Non-pigmented ciliary epithelial cell (primary cell): ENCODE results near the gene PYDC1.
"Not testable (repeated sequence)": the region's sequence is repeated elsewhere in the genome, so short reads cannot be mapped to it uniquely, and the experiment has no call there.

Source experiments
- DNase-seq: peaks from one replicate; pipeline ENCODE4 v3.0.0-alpha.2; 2010; ENCODE audit warnings: low read depth

The PYDC1 gene

DNA sequence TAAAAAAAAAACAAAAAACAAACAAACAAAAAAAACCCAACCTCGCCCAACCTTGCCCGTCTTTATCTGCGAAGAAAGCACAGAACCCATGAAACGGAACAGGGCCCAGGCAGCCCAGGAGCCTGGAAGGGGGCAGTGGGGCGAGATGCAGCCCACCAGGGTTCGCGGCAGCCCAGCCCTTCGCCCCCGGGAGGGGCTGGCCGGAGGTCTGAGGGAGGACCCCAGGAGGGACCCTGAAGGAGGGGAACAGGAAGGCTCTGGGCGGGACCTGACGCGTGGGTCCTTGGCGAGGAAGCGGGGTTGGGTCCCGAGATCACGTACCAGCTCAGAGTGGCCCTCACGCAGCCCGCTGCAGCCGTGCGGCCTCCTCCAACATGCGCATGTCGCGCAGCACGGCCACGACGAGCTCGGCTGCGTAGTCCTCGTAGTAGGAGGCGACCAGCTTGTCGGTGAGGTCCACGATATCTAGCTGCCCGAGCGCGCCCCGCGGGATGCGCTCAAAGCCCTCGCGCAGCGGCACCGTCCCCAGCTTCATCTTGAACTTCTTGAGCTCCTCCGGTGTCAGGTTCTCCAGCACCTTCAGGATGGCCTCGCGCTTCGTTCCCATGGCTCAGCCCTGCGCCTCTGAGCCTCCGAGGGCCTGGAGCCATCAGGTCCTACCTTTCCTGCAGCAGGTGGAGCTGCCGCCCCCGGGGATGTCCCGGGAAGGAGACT is at the start of gene PYDC1:
Gene PYDC1, minus strand, starts transcription at position 714 of the 714 bp plus-strand sequence. Its CDS starts 107 bp downstream, at position 607.
- no peak for DNase-seq

DNA sequence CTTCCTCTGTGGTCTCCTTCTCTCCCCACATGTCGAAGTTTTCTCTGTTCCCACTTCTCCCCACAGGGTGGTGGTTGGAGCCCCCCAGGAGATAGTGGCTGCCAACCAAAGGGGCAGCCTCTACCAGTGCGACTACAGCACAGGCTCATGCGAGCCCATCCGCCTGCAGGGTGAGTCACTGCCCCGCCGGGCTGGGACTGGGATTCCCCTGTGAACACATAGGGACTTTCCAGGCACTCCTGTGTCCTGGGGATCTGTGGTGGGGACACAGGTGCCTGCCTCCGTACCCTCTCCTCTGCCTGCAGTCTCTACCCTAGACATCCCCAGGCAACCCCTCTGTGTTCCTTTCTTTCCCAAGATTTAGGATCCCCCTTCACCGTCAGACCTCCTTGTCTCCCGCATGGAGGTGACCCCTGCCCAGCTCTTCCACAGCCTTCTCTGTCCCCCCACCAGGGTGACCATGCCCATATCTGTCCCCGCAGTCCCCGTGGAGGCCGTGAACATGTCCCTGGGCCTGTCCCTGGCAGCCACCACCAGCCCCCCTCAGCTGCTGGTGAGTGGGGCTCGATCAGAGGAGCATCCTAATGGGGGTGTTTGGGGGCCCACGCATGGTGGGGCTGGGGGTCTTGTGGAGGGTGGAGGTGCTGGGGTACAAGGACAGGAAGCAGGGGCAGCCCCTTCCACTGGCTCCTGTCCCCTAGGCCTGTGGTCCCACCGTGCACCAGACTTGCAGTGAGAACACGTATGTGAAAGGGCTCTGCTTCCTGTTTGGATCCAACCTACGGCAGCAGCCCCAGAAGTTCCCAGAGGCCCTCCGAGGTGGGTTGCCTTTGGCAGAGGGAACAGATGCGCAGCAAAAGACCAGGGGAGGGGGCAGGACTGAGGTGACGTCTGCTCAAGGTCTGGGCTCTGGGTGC is 48.7 kb upstream of the PYDC1 start:
- no peak for DNase-seq

GRCh38 chr16:31262084-31262483 is 45.1 kb upstream of the PYDC1 start:
- no peak for DNase-seq

- DNase-seq = no peak
These were observed 43.4 kb upstream of the PYDC1 start for GRCh38 chr16:31260136-31260931.

GRCh38 chr16:31258366-31258765 is 41.4 kb upstream of the PYDC1 start:
- no peak for DNase-seq

DNA sequence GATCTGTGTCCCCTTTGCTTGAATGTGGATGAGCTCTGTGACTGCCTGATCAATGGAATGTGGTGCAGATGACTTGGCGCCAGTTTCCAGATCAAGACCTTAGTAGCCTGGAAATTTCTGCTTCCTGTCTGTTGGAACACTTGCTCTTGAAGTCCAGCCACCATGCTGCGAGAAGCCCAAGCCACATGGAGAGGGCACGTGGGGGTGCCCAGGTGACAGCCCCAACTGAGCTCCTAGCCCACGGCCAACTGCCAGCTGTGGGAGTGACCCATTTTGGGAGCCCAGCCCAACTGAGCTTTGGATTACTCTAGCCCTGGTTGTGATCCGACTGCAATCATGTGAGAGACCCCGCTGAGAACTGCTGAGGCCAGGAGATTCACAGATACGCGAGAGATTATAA is 39.5 kb upstream of the PYDC1 start:
- DNase-seq = no peak

GRCh38 chr16:31253642-31254045 is 36.7 kb upstream of the PYDC1 start:
- no peak for DNase-seq

GRCh38 chr16:31251435-31251834 is 34.5 kb upstream of the PYDC1 start:
- DNase-seq = no peak

DNA sequence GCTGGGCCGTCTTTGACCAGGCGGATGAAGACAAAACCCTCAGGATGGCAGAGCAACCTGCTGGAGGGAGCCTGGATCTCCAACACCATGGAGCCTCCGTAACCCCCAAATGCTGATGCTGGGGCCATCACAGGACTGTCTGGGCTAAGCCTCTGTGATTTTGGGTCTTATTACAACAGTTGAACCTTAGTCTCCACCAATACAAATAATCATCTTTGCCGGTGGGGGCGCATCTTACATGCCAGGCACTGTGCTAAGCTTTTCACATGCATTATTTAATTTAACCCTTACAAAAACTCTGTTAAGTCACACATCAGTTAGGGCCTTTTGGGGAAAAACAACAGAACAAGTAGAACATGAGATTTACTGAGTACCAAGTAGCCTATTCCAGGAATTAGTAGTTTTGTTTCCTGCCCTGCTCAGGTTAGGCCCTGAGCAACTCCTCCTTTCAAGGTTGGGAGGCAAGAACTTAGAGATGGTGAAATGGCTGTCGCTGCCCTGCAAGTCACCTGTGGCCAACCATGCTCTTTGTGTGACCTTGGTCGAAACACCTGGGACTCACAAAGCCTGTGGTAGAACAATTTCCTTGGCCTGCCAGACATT is 33.9 kb upstream of the PYDC1 start:
- DNase-seq = no peak

- DNase-seq = no peak
These were observed 31.4 kb upstream of the PYDC1 start for GRCh38 chr16:31248344-31248743.

GRCh38 chr16:31246296-31246695 is 29.4 kb upstream of the PYDC1 start:
- no peak for DNase-seq

DNA sequence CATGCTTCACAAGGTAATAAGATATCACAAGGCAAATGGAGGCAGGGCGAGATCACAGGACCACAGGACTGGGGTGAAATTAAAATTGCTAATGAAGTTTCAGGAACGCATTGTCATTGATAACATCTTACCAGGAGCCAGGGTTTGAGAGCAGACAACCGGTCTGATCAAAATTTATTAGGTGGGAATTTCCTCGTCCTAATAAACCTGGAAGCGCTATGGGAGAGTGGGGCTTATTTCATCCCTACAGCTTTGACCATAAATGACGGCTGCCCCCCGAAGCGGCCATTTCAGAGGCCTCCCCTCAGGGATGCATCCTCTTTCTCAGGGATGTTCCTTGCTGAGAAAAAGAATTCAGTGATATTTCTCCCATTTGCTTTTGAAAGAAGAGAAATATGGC is 28.7 kb upstream of the PYDC1 start:
- DNase-seq = not testable (repeated sequence)

- DNase-seq = no peak
These were observed 27.1 kb upstream of the PYDC1 start for GRCh38 chr16:31243734-31244670.

- DNase-seq = no peak
These were observed 25.3 kb upstream of the PYDC1 start for GRCh38 chr16:31242206-31242605.

- DNase-seq = no peak
These were observed 21.1 kb upstream of the PYDC1 start for GRCh38 chr16:31238041-31238440.

- no peak for DNase-seq
These were observed 12.6 kb upstream of the PYDC1 start for GRCh38 chr16:31229501-31229900.

GRCh38 chr16:31228206-31228605 is 11.3 kb upstream of the PYDC1 start:
- no peak for DNase-seq

DNA sequence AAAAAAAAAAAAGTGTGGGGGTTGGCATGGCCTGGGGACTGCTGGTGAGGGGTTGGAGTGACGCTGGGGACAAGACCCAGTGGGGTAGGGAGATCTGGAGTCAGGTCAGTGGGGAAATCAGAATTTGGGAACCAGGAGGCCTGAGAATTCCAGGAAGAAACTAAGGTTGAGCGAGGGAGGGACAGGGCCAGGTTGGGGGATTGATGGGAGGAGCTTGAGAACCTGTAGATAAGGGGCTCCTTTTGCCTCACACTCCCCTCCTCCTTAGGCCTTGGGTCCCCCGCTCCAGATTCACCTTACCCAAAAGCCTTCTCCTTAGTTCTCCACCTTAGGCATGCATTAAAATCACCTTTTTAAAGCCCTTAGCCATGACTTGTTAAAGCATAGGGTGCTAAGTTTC is 8.3 kb upstream of the PYDC1 start:
- DNase-seq = no peak

GRCh38 chr16:31224092-31224955 is 7.4 kb upstream of the PYDC1 start:
- no peak for DNase-seq

- DNase-seq = no peak
These were observed 6.1 kb upstream of the PYDC1 start for GRCh38 chr16:31223044-31223443.
